COLO668 (cell line): ENCODE results near the gene LSM5.

Experiments
- DNase-seq: peaks from one replicate; lab custom pipeline; 2025; ENCODE audit not compliant: unreplicated experiment; lab: John Stamatoyannopoulos, UW

The LSM5 gene

GRCh38 chr7:32462977-32463376 lies 27.2 kb downstream of the LSM5 start:
- no peak for DNase-seq

DNA sequence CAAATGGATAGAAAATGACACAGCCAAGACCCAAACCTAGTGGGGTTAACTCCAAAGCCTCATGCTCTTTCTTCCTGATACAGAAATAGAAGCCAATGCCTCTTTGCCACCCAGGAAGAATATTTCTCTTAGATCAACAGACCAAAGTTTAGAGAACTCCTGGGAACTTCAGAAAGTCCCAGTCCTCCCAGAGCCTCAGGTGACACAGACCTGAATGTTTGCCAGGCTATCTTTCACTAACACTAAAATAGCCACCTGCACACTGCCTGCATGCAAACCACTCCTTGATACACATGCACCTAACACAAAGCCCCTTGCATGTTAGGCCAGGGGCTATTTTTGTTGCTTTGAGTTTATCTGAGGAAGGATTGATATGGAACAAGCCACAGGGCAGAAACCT lies 27.7 kb downstream of the LSM5 start:
- no peak for DNase-seq

DNA sequence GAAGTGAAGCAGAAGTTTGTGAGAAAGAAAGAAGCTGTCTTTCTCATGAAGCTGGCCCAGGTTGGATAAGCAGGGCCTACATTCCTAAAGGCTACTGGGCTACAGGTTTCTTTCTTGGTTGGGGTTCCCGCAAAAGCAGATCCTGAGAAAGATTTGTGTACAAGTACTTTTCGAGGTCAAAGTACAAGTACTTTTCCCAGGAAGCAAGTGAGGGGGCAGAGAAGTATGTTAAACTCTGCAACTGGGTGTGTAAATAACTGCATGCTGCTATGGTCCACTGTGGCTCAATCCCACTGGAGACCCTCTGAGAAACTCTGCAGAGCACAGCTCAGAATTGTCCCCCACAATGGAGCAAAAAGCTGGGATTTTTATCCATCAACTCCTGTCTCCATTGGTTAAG lies 28.7 kb downstream of the LSM5 start:
- DNase-seq: no peak

- no peak for DNase-seq
Measured at GRCh38 chr7:32459788-32460187, 30.4 kb downstream of the LSM5 start.

- no peak for DNase-seq
Measured at GRCh38 chr7:32458025-32458424, 32.2 kb downstream of the LSM5 start.

DNA sequence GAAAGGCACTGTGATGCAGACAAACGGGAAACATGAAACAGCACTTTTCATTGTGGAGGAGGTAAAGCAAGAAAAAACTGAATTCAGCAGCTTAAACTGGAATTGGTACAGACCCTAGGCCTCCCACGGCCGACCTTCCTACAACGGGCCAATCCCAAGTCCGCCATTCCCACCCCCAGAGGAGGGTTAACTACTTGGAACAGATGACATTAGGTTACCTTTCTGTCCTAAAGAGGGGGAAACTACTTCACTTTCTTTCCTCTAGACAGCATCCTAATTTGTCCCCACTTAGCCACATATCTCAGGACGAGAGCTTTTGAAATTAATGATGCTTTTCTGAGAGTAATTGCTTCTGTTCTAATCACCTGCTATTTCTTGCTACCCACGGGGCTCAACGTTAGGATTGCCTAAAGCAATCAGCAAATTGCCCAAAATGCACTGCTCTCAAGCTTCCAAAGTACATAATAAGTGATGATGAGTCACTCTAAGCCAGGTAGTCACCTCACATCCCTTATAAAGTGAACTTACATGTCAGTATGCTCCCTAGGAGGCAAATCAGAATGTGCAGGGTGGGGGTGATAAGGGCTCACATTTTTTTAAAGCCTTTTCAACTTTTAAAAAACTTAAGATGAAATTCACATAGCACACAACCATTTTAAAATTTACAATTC lies 36.7 kb downstream of the LSM5 start:
- DNase-seq: no peak

- DNase-seq: no peak
Measured at GRCh38 chr7:32447218-32447617, 43.0 kb downstream of the LSM5 start.

GRCh38 chr7:32436146-32436928 lies 53.8 kb downstream of the LSM5 start:
- no peak for DNase-seq
